HepG2 (cell line): ENCODE data around the gene HSD17B11. TPM values are rescaled to one million over a fixed set of nuclear protein-coding genes. Genes with fewer than 3 reads are reported as not detected.

ENCODE experiments used
- AHDC1 ChIP-seq: sonication (generic); formaldehyde crosslinking; IDR thresholded peaks from 2 replicates; pipeline ENCODE4 v1.5.1; 2020; ENCODE audit warnings: mild to moderate bottlenecking, missing genetic modification reagents, borderline replicate concordance
- DMTF1 ChIP-seq: sonication (generic); formaldehyde crosslinking; IDR thresholded peaks from 2 replicates; pipeline ENCODE4 v1.4.0; 2020; ENCODE audit warnings: mild to moderate bottlenecking, missing genetic modification reagents
- EHMT2 ChIP-seq: fragments of 200-600 bp; sonication (generic); IDR thresholded peaks from 2 replicates; pipeline ENCODE4 v1.7.0; 2017; ENCODE audit warnings: antibody characterized with exemption, low read depth, low read length, borderline replicate concordance
- HNRNPH1 ChIP-seq: fragments of 200-400 bp; formaldehyde crosslinking; optimal IDR thresholded peaks from 2 replicates; pipeline ENCODE3; 2017; ENCODE audit warnings: mild to moderate bottlenecking, low read depth, low read length
- HNRNPK ChIP-seq: fragments of 200-400 bp; formaldehyde crosslinking; IDR thresholded peaks from 2 replicates; pipeline ENCODE4 v1.6.1; 2018; ENCODE audit warnings: low read length, low read depth, moderate library complexity, mild to moderate bottlenecking; ENCODE audit not compliant: poor library complexity, severe bottlenecking
- MZF1 ChIP-seq: sonication (generic); formaldehyde crosslinking; IDR thresholded peaks from 2 replicates; pipeline ENCODE4 v1.8.1; 2023; ENCODE audit warnings: mild to moderate bottlenecking, missing genetic modification reagents, borderline replicate concordance
- NONO ChIP-seq, 2 experiments: fragments of 450-650 bp in 1 of 2; sonication (generic) in 1 of 2; formaldehyde crosslinking in 1 of 2; IDR thresholded peaks in 1 of 2; conservative IDR thresholded peaks in 1 of 2; 2 replicates each; pipeline versions ENCODE4 v1.6.1 to v1.8.0; 2017 to 2022; ENCODE audit warnings: mild to moderate bottlenecking in 1 of 2, missing genetic modification reagents in 1 of 2, moderate library complexity in 1 of 2
- NR2F6 ChIP-seq, 2 experiments: IDR thresholded peaks; 2 replicates each; pipeline ENCODE4 v1.6.1; 2016; ENCODE audit warnings: antibody characterized with exemption in 1 of 2, mild to moderate bottlenecking in 1 of 2
- SNRNP70 ChIP-seq: fragments of 200-400 bp; formaldehyde crosslinking; IDR thresholded peaks from 2 replicates; pipeline ENCODE4 v1.6.1; 2017; ENCODE audit warnings: mild to moderate bottlenecking, low read depth, low read length, moderate library complexity
- SOX5 ChIP-seq: IDR thresholded peaks from 2 replicates; pipeline ENCODE4 v1.6.1; 2016; ENCODE audit warnings: borderline replicate concordance
- SRF ChIP-seq: IDR thresholded peaks from 2 replicates; pipeline ENCODE4 v1.6.1; 2011; ENCODE audit warnings: mild to moderate bottlenecking, low read depth, low read length, moderate library complexity
- TCF7 ChIP-seq: sonication (generic); IDR thresholded peaks from 2 replicates; pipeline ENCODE4 v1.6.1; 2016; ENCODE audit warnings: antibody characterized with exemption, low read depth
- TSC22D2 ChIP-seq: sonication (generic); formaldehyde crosslinking; IDR thresholded peaks from 2 replicates; pipeline ENCODE4 v1.5.1; 2020; ENCODE audit warnings: missing genetic modification reagents, mild to moderate bottlenecking, borderline replicate concordance
- ZMYM3 ChIP-seq: sonication (generic); formaldehyde crosslinking; IDR thresholded peaks from 2 replicates; pipeline ENCODE4 v1.5.1; 2020; ENCODE audit warnings: mild to moderate bottlenecking, missing genetic modification reagents
- polyA plus RNA-seq, 8 experiments: library from polyadenylated mRNA; depleted of rRNA in 3 of 8; stranded (reverse) in 7 of 8; unstranded in 1 of 8; fragments of >200 nt; fragmentation: Illumina TruSeq in 4 of 8; extraction: Trizol in 4 of 8; gene quantifications; 2 replicates each; pipeline versions ENCODE4 v1.2.1 to v1.2.3, GENCODE V29; 2011 to 2016; ENCODE audit warnings: low read depth in 4 of 8, missing spikeins in 1 of 8, mixed read lengths in 1 of 8; ENCODE audit not compliant: insufficient read depth in 1 of 8
- total RNA-seq, 5 experiments: library from RNA; depleted of rRNA; stranded (reverse); fragments of >200 nt; fragmentation: Illumina TruSeq; extraction: Trizol; gene quantifications; 2 replicates each; pipeline ENCODE4 v1.2.3, GENCODE V29; 2016; ENCODE audit warnings: low read depth in 1 of 5
- TF ChIP-seq, protein P1 (sequence below): sonication (generic); formaldehyde crosslinking; IDR thresholded peaks from 2 replicates; pipeline ENCODE4 v1.5.1; 2020; ENCODE audit warnings: missing genetic modification reagents, mild to moderate bottlenecking, borderline replicate concordance

The HSD17B11 gene
- total and polyA plus RNA-seq, 2 of the 13 experiments (the other 11 are each of a cell fraction or from before 2014, with no cell fraction given) = 121 to 158 TPM

- TF ChIP-seq AHDC1 (CRISPR knock-in tag) = peak; percentile 59; the same call in 1 of the 2 replicates
- TF ChIP-seq NONO (IDR thresholded peaks at IDR 0.05) = no peak
- peak; percentile 66; the same call in 1 of the 2 replicates for TF ChIP-seq NONO (CRISPR knock-in tag; conservative IDR thresholded peaks at IDR 0.05)
- TF ChIP-seq TSC22D2 (CRISPR knock-in tag) = 0 out of 2 replicates have a peak, but pooled peaks have one; percentile 43
- TF ChIP-seq NR2F6 (IDR thresholded peaks at IDR 0.05) = peak; percentile 95
- TF ChIP-seq NR2F6 (CRISPR knock-in tag; IDR thresholded peaks at IDR 0.05) = peak; percentile 94
- no peak for TF ChIP-seq SRF
- TF ChIP-seq TCF7 = peak; percentile 76
- no peak for TF ChIP-seq HNRNPH1
- TF ChIP-seq ZMYM3 = no peak
- TF ChIP-seq HNRNPK = peak; percentile 60
- TF ChIP-seq, protein P1, sequence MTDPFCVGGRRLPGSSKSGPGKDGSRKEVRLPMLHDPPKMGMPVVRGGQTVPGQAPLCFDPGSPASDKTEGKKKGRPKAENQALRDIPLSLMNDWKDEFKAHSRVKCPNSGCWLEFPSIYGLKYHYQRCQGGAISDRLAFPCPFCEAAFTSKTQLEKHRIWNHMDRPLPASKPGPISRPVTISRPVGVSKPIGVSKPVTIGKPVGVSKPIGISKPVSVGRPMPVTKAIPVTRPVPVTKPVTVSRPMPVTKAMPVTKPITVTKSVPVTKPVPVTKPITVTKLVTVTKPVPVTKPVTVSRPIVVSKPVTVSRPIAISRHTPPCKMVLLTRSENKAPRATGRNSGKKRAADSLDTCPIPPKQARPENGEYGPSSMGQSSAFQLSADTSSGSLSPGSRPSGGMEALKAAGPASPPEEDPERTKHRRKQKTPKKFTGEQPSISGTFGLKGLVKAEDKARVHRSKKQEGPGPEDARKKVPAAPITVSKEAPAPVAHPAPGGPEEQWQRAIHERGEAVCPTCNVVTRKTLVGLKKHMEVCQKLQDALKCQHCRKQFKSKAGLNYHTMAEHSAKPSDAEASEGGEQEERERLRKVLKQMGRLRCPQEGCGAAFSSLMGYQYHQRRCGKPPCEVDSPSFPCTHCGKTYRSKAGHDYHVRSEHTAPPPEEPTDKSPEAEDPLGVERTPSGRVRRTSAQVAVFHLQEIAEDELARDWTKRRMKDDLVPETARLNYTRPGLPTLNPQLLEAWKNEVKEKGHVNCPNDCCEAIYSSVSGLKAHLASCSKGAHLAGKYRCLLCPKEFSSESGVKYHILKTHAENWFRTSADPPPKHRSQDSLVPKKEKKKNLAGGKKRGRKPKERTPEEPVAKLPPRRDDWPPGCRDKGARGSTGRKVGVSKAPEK = no peak
- TF ChIP-seq SOX5 (CRISPR knock-in tag) = peak; percentile 71; the same call in 1 of the 2 replicates
- no peak for TF ChIP-seq DMTF1 (CRISPR knock-in tag)
- TF ChIP-seq MZF1 (CRISPR knock-in tag) = no peak
- TF ChIP-seq SNRNP70 = no peak
- no peak for TF ChIP-seq EHMT2
Measured at GRCh38 chr4:87409420-87409939, 18.5 kb upstream of the HSD17B11 start (continued).
